ENCODE results near the gene DOCK7. TPM values are rescaled to one million over a fixed set of nuclear protein-coding genes. Genes with fewer than 3 reads are reported as not detected.
A peak's percentile ranks its signal among the peaks of the same experiment; 100 is the strongest.

DOCK7 gene
- total and polyA plus RNA-seq, 2 of the 8 experiments (the other 6 are each of a cell fraction or from before 2014, with no cell fraction given), result 10.2 to 33.7 TPM

DNA sequence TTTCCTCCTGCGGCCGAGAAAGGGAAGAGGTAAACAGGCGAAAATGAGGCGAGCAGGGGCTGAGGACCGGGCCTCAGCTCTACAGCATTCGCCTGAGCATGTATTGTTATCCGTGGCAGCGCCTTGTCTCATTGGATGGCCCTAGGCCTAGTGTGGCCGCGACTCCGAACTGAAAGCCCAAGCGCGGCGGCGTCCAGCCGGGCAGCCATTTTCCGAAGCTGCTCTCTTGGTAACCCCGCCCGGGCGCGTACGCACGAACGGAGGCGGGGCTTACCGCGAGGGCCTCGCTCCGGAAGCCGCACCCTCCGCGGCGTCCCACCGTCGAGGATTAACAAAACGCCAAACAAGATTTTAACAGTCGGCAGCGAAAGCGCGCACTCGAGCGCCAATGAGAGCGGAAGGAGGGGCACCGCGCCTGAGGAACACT lies 252.1 kb downstream of the DOCK7 start (continued):
- TF ChIP-seq RBBP5 (IDR thresholded peaks at IDR 0.05; ENCODE audit: borderline replicate concordance, low read depth, low read length), result no peak; the same call in 1 of the 2 replicates
- peak; percentile 90 for TF ChIP-seq TAF7 (optimal IDR thresholded peaks at IDR 0.05; ENCODE audit: borderline replicate concordance, low read depth, low read length)
- peak; percentile 93 for TF ChIP-seq PHF8 (conservative IDR thresholded peaks at IDR 0.05; ENCODE audit: low read depth, low read length)
- TF ChIP-seq RNF2 (IDR thresholded peaks at IDR 0.05; ENCODE audit: borderline replicate concordance, low read depth, low read length, missing control alignments, poor library complexity, severe bottlenecking), result no peak
- peak; percentile 85 for TF ChIP-seq TBP (IDR thresholded peaks at IDR 0.05; ENCODE audit: low read depth, low read length)
- TF ChIP-seq TAF1 (IDR thresholded peaks at IDR 0.05; ENCODE audit: low read depth, low read length), result peak; percentile 96
- TF ChIP-seq CREB1 (IDR thresholded peaks at IDR 0.05), result peak; percentile 41; the same call in 1 of the 2 replicates
- no peak for TF ChIP-seq SIN3A (conservative IDR thresholded peaks at IDR 0.05 in 1 of 2, IDR thresholded peaks at IDR 0.05 in 1 of 2; ENCODE audit: low read depth in 1 of 2, low read length in 2 of 2)
- peak; percentile 63 to 94 for TF ChIP-seq POLR2A (IDR thresholded peaks at IDR 0.05; ENCODE audit: control extremely low read depth in 1 of 2, low read depth in 2 of 2, low read length in 2 of 2)

Data from H1 (cell line).